ENCODE measurements around the gene BTBD9.

GRCh38 chr6:38185244-38185643 lies 454.5 kb downstream of the BTBD9 start:
- TF ChIP-seq NPAS2 (CRISPR knock-in tag; IDR thresholded peaks at IDR 0.05; ENCODE audit: borderline replicate concordance) = no peak
- TF ChIP-seq ZNF18 (CRISPR knock-in tag; IDR thresholded peaks at IDR 0.05; ENCODE audit: insufficient replicate concordance) = no peak
- TF ChIP-seq ZNF530 (CRISPR knock-in tag; IDR thresholded peaks at IDR 0.05; ENCODE audit: low read depth) = no peak
- TF ChIP-seq CEBPZ (IDR thresholded peaks at IDR 0.05; ENCODE audit: low read length) = no peak
- no peak for TF ChIP-seq MAX (IDR thresholded peaks at IDR 0.05)
- TF ChIP-seq ZNF773 (CRISPR knock-in tag; IDR thresholded peaks at IDR 0.05; ENCODE audit: borderline replicate concordance) = no peak
- no peak for TF ChIP-seq MIER2 (CRISPR knock-in tag; IDR thresholded peaks at IDR 0.05)
